Activated gamma-delta T cell (primary cell): ENCODE results near the gene MYF6.
"Not testable (repeated sequence)": the region's sequence is repeated elsewhere in the genome, so short reads cannot be mapped to it uniquely, and the experiment has no call there.

Source experiments
- DNase-seq: peaks from one replicate; lab custom pipeline; 2025; lab: John Stamatoyannopoulos, UW
- total RNA-seq, 2 donors: gene quantifications; one replicate each; lab custom pipeline; 2026; lab: John Stamatoyannopoulos, UW

MYF6 gene
- total RNA-seq = 0 reads per million in 2 donors

GRCh38 chr12:80707126-80707829 lies at the start of gene MYF6:
MYF6 (plus strand) TSS chr12:80707634; CDS start chr12:80707720, 86 bp downstream.
- DNase-seq = no peak

- no peak for DNase-seq
These were observed 47.8 kb upstream of the MYF6 start for GRCh38 chr12:80659512-80660063.

GRCh38 chr12:80662586-80662985 lies 44.8 kb upstream of the MYF6 start:
- no peak for DNase-seq

- no peak for DNase-seq
These were observed 37.2 kb upstream of the MYF6 start for GRCh38 chr12:80670214-80670613.

GRCh38 chr12:80676042-80676636 lies 31.3 kb upstream of the MYF6 start:
- not testable (repeated sequence) for DNase-seq

GRCh38 chr12:80676856-80677255 lies 30.6 kb upstream of the MYF6 start:
- no peak for DNase-seq

GRCh38 chr12:80677994-80678393 lies 29.4 kb upstream of the MYF6 start:
- no peak for DNase-seq

GRCh38 chr12:80679346-80680131 lies 27.9 kb upstream of the MYF6 start:
- no peak for DNase-seq

- no peak for DNase-seq
These were observed 26.1 kb upstream of the MYF6 start for GRCh38 chr12:80681287-80681686.

- DNase-seq = no peak
These were observed 25.6 kb upstream of the MYF6 start for GRCh38 chr12:80681786-80682185.

GRCh38 chr12:80684077-80684495 lies 23.3 kb upstream of the MYF6 start:
- no peak for DNase-seq

GRCh38 chr12:80690090-80690489 lies 17.3 kb upstream of the MYF6 start:
- no peak for DNase-seq

GRCh38 chr12:80690513-80690912 lies 16.9 kb upstream of the MYF6 start:
- DNase-seq = no peak

- no peak for DNase-seq
These were observed 15.3 kb upstream of the MYF6 start for GRCh38 chr12:80692114-80692513.

- no peak for DNase-seq
These were observed 10.1 kb upstream of the MYF6 start for GRCh38 chr12:80697270-80697887.

GRCh38 chr12:80698256-80698655 lies 9.2 kb upstream of the MYF6 start:
- DNase-seq = no peak

- no peak for DNase-seq
These were observed 8.4 kb upstream of the MYF6 start for GRCh38 chr12:80698847-80699542.

GRCh38 chr12:80700327-80700726 lies 7.1 kb upstream of the MYF6 start:
- no peak for DNase-seq

GRCh38 chr12:80701388-80701787 lies 6.0 kb upstream of the MYF6 start:
- no peak for DNase-seq

- DNase-seq = no peak
These were observed 4.3 kb upstream of the MYF6 start for GRCh38 chr12:80702889-80703805.
